ENCODE data around the gene KRT77. TPM values are rescaled to one million over a fixed set of nuclear protein-coding genes. Genes with fewer than 3 reads are reported as not detected.

The KRT77 gene
- total RNA-seq, 2 experiments from 2014 or later = not detected

Other genes with a start within 250 kb of the KRT77 start
- not detected in 2 replicates for gene KRT6C, start 229.7 kb downstream of the KRT77 start, total RNA-seq (2014; rRNA removed; shearing (Covaris generic))
- gene KRT6C, start 229.7 kb downstream of the KRT77 start, total RNA-seq (2022) = not detected in 2 replicates
- gene KRT6A, start 210.3 kb downstream of the KRT77 start, total RNA-seq (2014; rRNA removed; shearing (Covaris generic)) = not detected in 2 replicates
- 0.74 and 1.2 TPM in 2 replicates for gene KRT6A, start 210.3 kb downstream of the KRT77 start, total RNA-seq (2022)
- gene KRT5, start 183.1 kb downstream of the KRT77 start, total RNA-seq (2014; rRNA removed; shearing (Covaris generic)) = not detected in 2 replicates
- 0.74 and 0.91 TPM in 2 replicates for gene KRT5, start 183.1 kb downstream of the KRT77 start, total RNA-seq (2022)
- not detected in 2 replicates for gene KRT71, start 150.4 kb downstream of the KRT77 start, total RNA-seq (2014; rRNA removed; shearing (Covaris generic))
- gene KRT71, start 150.4 kb downstream of the KRT77 start, total RNA-seq (2022) = not detected in 2 replicates
- not detected in 2 replicates for gene KRT74, start 129.7 kb downstream of the KRT77 start, total RNA-seq (2014; rRNA removed; shearing (Covaris generic))
- gene KRT74, start 129.7 kb downstream of the KRT77 start, total RNA-seq (2022) = not detected in 2 replicates
- not detected in 2 replicates for gene KRT72, start 102.1 kb downstream of the KRT77 start, total RNA-seq (2014; rRNA removed; shearing (Covaris generic))
- gene KRT72, start 102.1 kb downstream of the KRT77 start, total RNA-seq (2022) = not detected in 2 replicates
- gene KRT73, start 85.0 kb downstream of the KRT77 start, total RNA-seq (2014; rRNA removed; shearing (Covaris generic)) = not detected in 2 replicates
- gene KRT73, start 85.0 kb downstream of the KRT77 start, total RNA-seq (2022) = not detected in 2 replicates
- gene KRT2, start 51.3 kb downstream of the KRT77 start, total RNA-seq (2014; rRNA removed; shearing (Covaris generic)) = not detected in 2 replicates
- not detected in 2 replicates for gene KRT2, start 51.3 kb downstream of the KRT77 start, total RNA-seq (2022)
- gene KRT1, start 23.1 kb downstream of the KRT77 start, total RNA-seq (2014; rRNA removed; shearing (Covaris generic)) = not detected in 2 replicates
- not detected in 2 replicates for gene KRT1, start 23.1 kb downstream of the KRT77 start, total RNA-seq (2022)
- not detected in 2 replicates for gene KRT76, start 73.8 kb upstream of the KRT77 start, total RNA-seq (2014; rRNA removed; shearing (Covaris generic))
- not detected in 2 replicates for gene KRT76, start 73.8 kb upstream of the KRT77 start, total RNA-seq (2022)
- not detected in 2 replicates for gene KRT3, start 92.6 kb upstream of the KRT77 start, total RNA-seq (2014; rRNA removed; shearing (Covaris generic))
- not detected in 2 replicates for gene KRT3, start 92.6 kb upstream of the KRT77 start, total RNA-seq (2022)
- not detected in 2 replicates for gene KRT4, start 110.6 kb upstream of the KRT77 start, total RNA-seq (2014; rRNA removed; shearing (Covaris generic))
- gene KRT4, start 110.6 kb upstream of the KRT77 start, total RNA-seq (2022) = not detected in 2 replicates
- gene KRT79, start 130.8 kb upstream of the KRT77 start, total RNA-seq (2014; rRNA removed; shearing (Covaris generic)) = not detected in 2 replicates
- not detected in 2 replicates for gene KRT79, start 130.8 kb upstream of the KRT77 start, total RNA-seq (2022)
- gene KRT78, start 145.5 kb upstream of the KRT77 start, total RNA-seq (2014; rRNA removed; shearing (Covaris generic)) = not detected in 2 replicates
- gene KRT78, start 145.5 kb upstream of the KRT77 start, total RNA-seq (2022) = not detected in 2 replicates
- 0.16 TPM in 1 of 2 replicates, not detected in the other for gene KRT8, start 201.6 kb upstream of the KRT77 start, total RNA-seq (2014; rRNA removed; shearing (Covaris generic))
- gene KRT8, start 201.6 kb upstream of the KRT77 start, total RNA-seq (2022) = 0.89 TPM in 2 replicates
- not detected in 2 replicates for gene KRT18, start 245.6 kb upstream of the KRT77 start, total RNA-seq (2014; rRNA removed; shearing (Covaris generic))
- gene KRT18, start 245.6 kb upstream of the KRT77 start, total RNA-seq (2022) = not detected in 2 replicates

Measured in OCI-LY7 (cell line).